ENCODE data around the gene C15orf62.

GRCh38 chr15:40762919-40763800, 6.6 kb upstream of the C15orf62 start:
- TF ChIP-seq EZH2 (IDR thresholded peaks at IDR 0.05; ENCODE audit: low read length, missing control alignments) (no peak), CTCF (conservative IDR thresholded peaks at IDR 0.05 in 1 of 2, IDR thresholded peaks at IDR 0.05 in 1 of 2; ENCODE audit: low read depth in 1 of 2, low read length in 2 of 2) (no peak)

All from fibroblast of lung (primary cell).